Hematopoietic multipotent progenitor cell treated with erythropoietin and hydrocortisone succinate and interleukin-3 and kit ligand, for 4 days (in vitro differentiated cells): ENCODE data around the gene MAPT.

Experiments used
- DNase-seq: peaks from one replicate; pipeline ENCODE4 v3.0.0-alpha.2; 2015

Gene MAPT

GRCh38 chr17:45976391-45976754 lies 82.0 kb downstream of the MAPT start:
- DNase-seq: no peak

GRCh38 chr17:45976755-45977505 lies 82.6 kb downstream of the MAPT start:
- peak; percentile 48 for DNase-seq

- DNase-seq: no peak
Measured at GRCh38 chr17:45977506-45977824, 83.1 kb downstream of the MAPT start.

GRCh38 chr17:45977976-45978626 lies 83.7 kb downstream of the MAPT start:
- no peak for DNase-seq

- no peak for DNase-seq
Measured at GRCh38 chr17:45979137-45979536, 84.8 kb downstream of the MAPT start.

- DNase-seq: no peak
Measured at GRCh38 chr17:45980855-45981254, 86.5 kb downstream of the MAPT start.

GRCh38 chr17:45981306-45981705 lies 87.0 kb downstream of the MAPT start:
- DNase-seq: no peak

GRCh38 chr17:45982791-45983613 lies 88.6 kb downstream of the MAPT start:
- DNase-seq: no peak

- DNase-seq: no peak
Measured at GRCh38 chr17:45983614-45984310, 89.4 kb downstream of the MAPT start.

- DNase-seq: no peak
Measured at GRCh38 chr17:45984368-45984767, 90.0 kb downstream of the MAPT start.

- DNase-seq: no peak
Measured at GRCh38 chr17:45985447-45985846, 91.1 kb downstream of the MAPT start.

GRCh38 chr17:45986056-45986455 lies 91.7 kb downstream of the MAPT start:
- DNase-seq: no peak

GRCh38 chr17:45987706-45988105 lies 93.4 kb downstream of the MAPT start:
- no peak for DNase-seq

- DNase-seq: no peak
Measured at GRCh38 chr17:45989759-45990158, 95.4 kb downstream of the MAPT start.

- peak; percentile 29 for DNase-seq
Measured at GRCh38 chr17:45990886-45991285, 96.5 kb downstream of the MAPT start.

GRCh38 chr17:45991341-45991740 lies 97.0 kb downstream of the MAPT start:
- no peak for DNase-seq

- DNase-seq: no peak
Measured at GRCh38 chr17:45992175-45992574, 97.8 kb downstream of the MAPT start.

- DNase-seq: no peak
Measured at GRCh38 chr17:45992904-45993303, 98.5 kb downstream of the MAPT start.

GRCh38 chr17:45993962-45994627 lies 99.7 kb downstream of the MAPT start:
- no peak for DNase-seq

- DNase-seq: no peak
Measured at GRCh38 chr17:45994987-45995386, 100.6 kb downstream of the MAPT start.

GRCh38 chr17:45995627-45996270 lies 101.4 kb downstream of the MAPT start:
- no peak for DNase-seq

- no peak for DNase-seq
Measured at GRCh38 chr17:45996282-45996937, 102.1 kb downstream of the MAPT start.
